IMR-90 (cell line): ENCODE results near the gene ABTB2.

Experiments used
- BHLHE40 ChIP-seq: fragments of 150-350 bp; IDR thresholded peaks from 2 replicates; pipeline ENCODE4 v1.6.1; 2016; ENCODE audit warnings: mild to moderate bottlenecking, low read depth, low read length
- CEBPB ChIP-seq: IDR thresholded peaks from 2 replicates; pipeline ENCODE4 v1.6.1; 2012; ENCODE audit warnings: low read depth, low read length, improper control_type of control experiment
- CHD1 ChIP-seq: IDR thresholded peaks from 2 replicates; pipeline ENCODE4 v1.6.1; 2012; ENCODE audit warnings: low read depth, low read length, improper control_type of control experiment
- FOS ChIP-seq: fragments of 150-350 bp; IDR thresholded peaks from 2 replicates; pipeline ENCODE4 v1.6.1; 2016; ENCODE audit warnings: low read depth, low read length
- MXI1 ChIP-seq: IDR thresholded peaks from 2 replicates; pipeline ENCODE4 v1.6.1; 2012; ENCODE audit warnings: low read depth, mild to moderate bottlenecking, low read length, moderate library complexity, borderline replicate concordance
- POLR2A ChIP-seq: IDR thresholded peaks from 2 replicates; pipeline ENCODE4 v1.6.1; 2012; ENCODE audit warnings: mild to moderate bottlenecking, low read depth, low read length
- RAD21 ChIP-seq: IDR thresholded peaks from 2 replicates; pipeline ENCODE4 v1.6.1; 2012; ENCODE audit warnings: low read length, improper control_type of control experiment
- SMC3 ChIP-seq: fragments of 150-350 bp; IDR thresholded peaks from 2 replicates; pipeline ENCODE4 v1.6.1; 2016; ENCODE audit warnings: low read depth, mild to moderate bottlenecking, antibody characterized with exemption, low read length, moderate library complexity
- TF ChIP-seq, protein P1 (sequence below): conservative IDR thresholded peaks from 2 replicates; pipeline ENCODE4 v1.5.1; 2012; ENCODE audit warnings: mild to moderate bottlenecking, low read depth, low read length, improper control_type of control experiment
- TF ChIP-seq, protein P2 (sequence below): fragments of 150-350 bp; IDR thresholded peaks from 2 replicates; pipeline ENCODE4 v1.6.1; 2017; ENCODE audit warnings: mild to moderate bottlenecking, antibody characterized with exemption, low read length, low read depth

DNA sequence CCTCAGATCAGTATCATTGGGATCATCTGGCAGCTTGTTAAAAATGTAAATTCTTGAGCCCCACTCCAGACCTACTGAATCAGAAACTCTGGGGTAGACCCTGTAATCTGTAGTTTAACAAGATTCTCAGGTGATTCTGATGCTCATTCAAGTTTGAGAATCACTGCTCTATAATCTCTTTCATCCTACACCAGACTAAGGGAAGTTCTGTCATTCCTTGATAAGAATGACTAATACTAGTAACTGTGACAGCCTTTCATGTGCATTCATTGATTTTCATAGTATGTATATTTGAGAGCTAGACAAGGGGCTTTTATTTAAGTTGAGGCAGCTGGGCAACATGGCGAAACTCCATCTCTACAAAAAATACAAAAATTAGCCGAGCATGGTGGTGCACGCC, 222.4 kb downstream of the ABTB2 start:
- TF ChIP-seq CEBPB: no peak
- TF ChIP-seq RAD21: no peak
- TF ChIP-seq CHD1: no peak
- TF ChIP-seq, protein P1, sequence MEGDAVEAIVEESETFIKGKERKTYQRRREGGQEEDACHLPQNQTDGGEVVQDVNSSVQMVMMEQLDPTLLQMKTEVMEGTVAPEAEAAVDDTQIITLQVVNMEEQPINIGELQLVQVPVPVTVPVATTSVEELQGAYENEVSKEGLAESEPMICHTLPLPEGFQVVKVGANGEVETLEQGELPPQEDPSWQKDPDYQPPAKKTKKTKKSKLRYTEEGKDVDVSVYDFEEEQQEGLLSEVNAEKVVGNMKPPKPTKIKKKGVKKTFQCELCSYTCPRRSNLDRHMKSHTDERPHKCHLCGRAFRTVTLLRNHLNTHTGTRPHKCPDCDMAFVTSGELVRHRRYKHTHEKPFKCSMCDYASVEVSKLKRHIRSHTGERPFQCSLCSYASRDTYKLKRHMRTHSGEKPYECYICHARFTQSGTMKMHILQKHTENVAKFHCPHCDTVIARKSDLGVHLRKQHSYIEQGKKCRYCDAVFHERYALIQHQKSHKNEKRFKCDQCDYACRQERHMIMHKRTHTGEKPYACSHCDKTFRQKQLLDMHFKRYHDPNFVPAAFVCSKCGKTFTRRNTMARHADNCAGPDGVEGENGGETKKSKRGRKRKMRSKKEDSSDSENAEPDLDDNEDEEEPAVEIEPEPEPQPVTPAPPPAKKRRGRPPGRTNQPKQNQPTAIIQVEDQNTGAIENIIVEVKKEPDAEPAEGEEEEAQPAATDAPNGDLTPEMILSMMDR: no peak
- no peak for TF ChIP-seq FOS
- no peak for TF ChIP-seq POLR2A
- no peak for TF ChIP-seq MXI1
- TF ChIP-seq, protein P2, sequence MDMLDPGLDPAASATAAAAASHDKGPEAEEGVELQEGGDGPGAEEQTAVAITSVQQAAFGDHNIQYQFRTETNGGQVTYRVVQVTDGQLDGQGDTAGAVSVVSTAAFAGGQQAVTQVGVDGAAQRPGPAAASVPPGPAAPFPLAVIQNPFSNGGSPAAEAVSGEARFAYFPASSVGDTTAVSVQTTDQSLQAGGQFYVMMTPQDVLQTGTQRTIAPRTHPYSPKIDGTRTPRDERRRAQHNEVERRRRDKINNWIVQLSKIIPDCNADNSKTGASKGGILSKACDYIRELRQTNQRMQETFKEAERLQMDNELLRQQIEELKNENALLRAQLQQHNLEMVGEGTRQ: no peak
- no peak for TF ChIP-seq SMC3
- no peak for TF ChIP-seq BHLHE40
